ENCODE results near the gene ZHX3.

DNA sequence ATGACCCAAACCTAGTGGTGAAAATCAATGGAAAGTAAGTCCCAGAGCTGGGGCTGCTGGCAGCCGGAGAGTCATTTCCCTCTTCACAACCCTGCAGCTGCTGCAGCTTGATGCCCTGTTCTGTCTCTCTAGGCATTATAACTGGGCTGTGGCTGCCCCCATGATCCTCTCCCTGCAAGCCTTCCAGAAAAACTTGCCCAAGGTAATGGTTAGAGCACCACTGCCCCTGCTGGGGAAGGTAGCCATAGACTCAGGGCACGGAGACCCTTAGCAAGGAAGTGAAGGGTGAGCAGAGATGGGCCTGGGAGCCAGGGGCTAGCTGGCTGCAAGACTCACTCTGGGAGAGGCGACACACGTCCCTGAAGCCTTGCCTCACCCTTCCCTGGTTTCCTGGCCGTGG lies 35.1 kb upstream of the ZHX3 start:
- TF ChIP-seq, protein P1, sequence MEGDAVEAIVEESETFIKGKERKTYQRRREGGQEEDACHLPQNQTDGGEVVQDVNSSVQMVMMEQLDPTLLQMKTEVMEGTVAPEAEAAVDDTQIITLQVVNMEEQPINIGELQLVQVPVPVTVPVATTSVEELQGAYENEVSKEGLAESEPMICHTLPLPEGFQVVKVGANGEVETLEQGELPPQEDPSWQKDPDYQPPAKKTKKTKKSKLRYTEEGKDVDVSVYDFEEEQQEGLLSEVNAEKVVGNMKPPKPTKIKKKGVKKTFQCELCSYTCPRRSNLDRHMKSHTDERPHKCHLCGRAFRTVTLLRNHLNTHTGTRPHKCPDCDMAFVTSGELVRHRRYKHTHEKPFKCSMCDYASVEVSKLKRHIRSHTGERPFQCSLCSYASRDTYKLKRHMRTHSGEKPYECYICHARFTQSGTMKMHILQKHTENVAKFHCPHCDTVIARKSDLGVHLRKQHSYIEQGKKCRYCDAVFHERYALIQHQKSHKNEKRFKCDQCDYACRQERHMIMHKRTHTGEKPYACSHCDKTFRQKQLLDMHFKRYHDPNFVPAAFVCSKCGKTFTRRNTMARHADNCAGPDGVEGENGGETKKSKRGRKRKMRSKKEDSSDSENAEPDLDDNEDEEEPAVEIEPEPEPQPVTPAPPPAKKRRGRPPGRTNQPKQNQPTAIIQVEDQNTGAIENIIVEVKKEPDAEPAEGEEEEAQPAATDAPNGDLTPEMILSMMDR (IDR thresholded peaks at IDR 0.05), result no peak
- TF ChIP-seq POLR2AphosphoS5 (IDR thresholded peaks at IDR 0.05) (no peak), EP300 (IDR thresholded peaks at IDR 0.05) (no peak)
